CD4-positive, alpha-beta T cell treated with Interleukin-10 for 1 hour (primary cell): Measurements from ENCODE around the gene ARID3C.

Experiments
- DNase-seq: peaks from one replicate; pipeline ENCODE4 v3.0.0-alpha.2; 2020

The ARID3C gene

GRCh38 chr9:34575862-34576596, 52.8 kb downstream of the ARID3C start:
- DNase-seq: no peak

GRCh38 chr9:34575241-34575640, 53.6 kb downstream of the ARID3C start:
- DNase-seq: no peak

GRCh38 chr9:34574571-34574970, 54.3 kb downstream of the ARID3C start:
- DNase-seq: no peak

- DNase-seq: no peak
These were observed 55.1 kb downstream of the ARID3C start for GRCh38 chr9:34573599-34574325.

- DNase-seq: no peak
These were observed 56.2 kb downstream of the ARID3C start for GRCh38 chr9:34572628-34573027.

GRCh38 chr9:34572092-34572491, 56.8 kb downstream of the ARID3C start:
- no peak for DNase-seq

GRCh38 chr9:34571481-34571810, 57.4 kb downstream of the ARID3C start:
- DNase-seq: no peak
